Large intestine (tissue), 3 donors: ENCODE results near the gene TPCN2. TPM values are rescaled to one million over a fixed set of nuclear protein-coding genes. Genes with fewer than 3 reads are reported as not detected.

ENCODE experiments used
- DNase-seq, 2 donors: peaks; one replicate each; pipeline versions ENCODE4 v3.0.0 to v3.0.0-alpha.2; 2013
- H3K27ac ChIP-seq: one replicate; pipeline ENCODE4 v1.5.1; 2013; ENCODE audit warnings: low read length
- H3K27me3 ChIP-seq: 2 replicates; pipeline ENCODE4 v1.6.1; 2013; ENCODE audit warnings: low read length; ENCODE audit not compliant: control insufficient read depth, insufficient read depth
- H3K36me3 ChIP-seq: 2 replicates; pipeline ENCODE4 v1.6.1; 2013; ENCODE audit warnings: low read length; ENCODE audit not compliant: control insufficient read depth, insufficient read depth
- H3K4me1 ChIP-seq: one replicate; pipeline ENCODE4 v1.6.1; 2013; ENCODE audit warnings: low read length; ENCODE audit not compliant: control insufficient read depth, insufficient read depth
- H3K4me3 ChIP-seq: one replicate; pipeline ENCODE4 v1.5.1; 2013; ENCODE audit warnings: low read length
- H3K9me3 ChIP-seq: one replicate; pipeline ENCODE4 v1.6.1; 2013; ENCODE audit warnings: mild to moderate bottlenecking, low read depth, low read length, moderate library complexity; ENCODE audit not compliant: control insufficient read depth
- WGBS: methylation state at CpG from one replicate; pipeline ENCODE4 v1.1.5; 2013; ENCODE audit warnings: low lambda C conversion rate; ENCODE audit not compliant: insufficient coverage; 5-methylcytosine and 5-hydroxymethylcytosine counted together
- polyA plus RNA-seq: library from polyadenylated mRNA; unstranded; fragments of 120-200 nt; gene quantifications from one replicate; pipeline ENCODE4 v1.2.1, GENCODE V29; 2013

TPCN2 gene
- polyA plus RNA-seq, 1 donor: 31.0 TPM

GRCh38 chr11:69065147-69065710 lies 16.5 kb downstream of the TPCN2 start:
- Histone ChIP-seq H3K27ac (no peak overlapping the region), H3K4me3 (no peak overlapping the region), H3K36me3 (peaks cover 65% of the 10 kb centered on the region), H3K27me3 (no peaks in the 10 kb centered on the region), H3K9me3 (no peaks in the 10 kb centered on the region), H3K4me1 (no peaks in the 10 kb centered on the region)
- no peak for DNase-seq
- WGBS: no CpG with 5 or more reads among the region's 19 CpGs

- H3K9me3 ChIP-seq: no peaks in the 10 kb centered on the region
- no CpG with 5 or more reads among the region's 30 CpGs for WGBS
- DNase-seq: no peak
- no peak overlapping the region for H3K27ac ChIP-seq
- peaks cover 67% of the 10 kb centered on the region for H3K36me3 ChIP-seq
- no peak overlapping the region for H3K4me3 ChIP-seq
- no peaks in the 10 kb centered on the region for H3K27me3 ChIP-seq
- no peaks in the 10 kb centered on the region for H3K4me1 ChIP-seq
Observed at GRCh38 chr11:69066122-69067112, 17.7 kb downstream of the TPCN2 start.

DNA sequence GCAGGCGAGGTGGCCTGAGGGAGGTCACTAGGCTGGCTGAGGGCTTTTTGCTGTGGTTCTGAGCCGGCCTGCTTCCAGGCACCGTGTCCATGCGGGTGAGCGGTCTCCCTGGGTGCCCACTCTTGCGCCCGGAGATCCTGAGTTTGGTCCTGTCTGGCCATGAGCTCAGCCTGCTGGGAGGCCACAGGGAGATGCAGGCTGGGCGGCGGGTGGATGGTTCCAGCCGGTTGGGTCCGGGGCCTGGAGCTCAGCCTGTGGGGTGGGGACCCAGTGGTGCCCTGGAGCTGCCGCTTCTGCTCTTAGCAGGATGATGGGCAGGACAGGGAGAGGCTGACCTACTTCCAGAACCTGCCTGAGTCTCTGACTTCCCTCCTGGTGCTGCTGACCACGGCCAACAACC lies 18.5 kb downstream of the TPCN2 start:
- no CpG with 5 or more reads among the region's 13 CpGs for WGBS
- H3K36me3 ChIP-seq: peaks cover 70% of the 10 kb centered on the region

GRCh38 chr11:69071086-69071800 lies 22.5 kb downstream of the TPCN2 start:
- no CpG with 5 or more reads among the region's 23 CpGs for WGBS
- Histone ChIP-seq H3K9me3 (no peaks in the 10 kb centered on the region), H3K27ac (no peak overlapping the region), H3K36me3 (peaks cover 57% of the 10 kb centered on the region), H3K4me1 (peaks cover 11% of the 10 kb centered on the region), H3K4me3 (no peak overlapping the region), H3K27me3 (no peaks in the 10 kb centered on the region)
- no peak for DNase-seq

More for the DNA sequence above, 18.5 kb downstream of the TPCN2 start:
- Histone ChIP-seq H3K9me3 (no peaks in the 10 kb centered on the region), H3K27me3 (no peaks in the 10 kb centered on the region), H3K27ac (no peak overlapping the region), H3K4me1 (no peaks in the 10 kb centered on the region), H3K4me3 (no peak overlapping the region)
- DNase-seq: no peak

DNA sequence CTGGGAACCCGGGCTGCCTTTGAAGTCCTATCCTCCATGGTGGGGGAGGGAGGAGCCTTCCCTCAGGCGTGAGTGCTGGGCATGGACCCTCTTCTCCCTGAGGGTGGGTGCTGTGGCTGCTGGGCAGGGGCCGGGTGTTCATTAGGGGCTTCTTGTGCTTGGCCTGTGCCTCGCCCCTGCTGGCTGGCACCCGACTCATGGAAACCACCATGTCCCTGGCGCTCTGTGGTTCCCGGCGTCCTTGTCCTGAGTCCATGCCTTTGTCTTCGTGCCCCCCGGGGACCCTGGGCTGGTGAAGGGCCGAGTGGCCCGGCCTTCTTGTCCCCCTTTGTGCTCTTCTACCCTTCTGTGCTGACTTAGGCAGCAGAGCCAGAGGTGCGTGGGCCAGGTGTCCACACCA lies 23.2 kb downstream of the TPCN2 start:
- Histone ChIP-seq H3K4me1 (peaks cover 11% of the 10 kb centered on the region), H3K27ac (no peak overlapping the region), H3K4me3 (no peak overlapping the region), H3K27me3 (no peaks in the 10 kb centered on the region), H3K36me3 (peaks cover 51% of the 10 kb centered on the region), H3K9me3 (no peaks in the 10 kb centered on the region)
- no CpG with 5 or more reads among the region's 13 CpGs for WGBS
- no peak for DNase-seq

DNA sequence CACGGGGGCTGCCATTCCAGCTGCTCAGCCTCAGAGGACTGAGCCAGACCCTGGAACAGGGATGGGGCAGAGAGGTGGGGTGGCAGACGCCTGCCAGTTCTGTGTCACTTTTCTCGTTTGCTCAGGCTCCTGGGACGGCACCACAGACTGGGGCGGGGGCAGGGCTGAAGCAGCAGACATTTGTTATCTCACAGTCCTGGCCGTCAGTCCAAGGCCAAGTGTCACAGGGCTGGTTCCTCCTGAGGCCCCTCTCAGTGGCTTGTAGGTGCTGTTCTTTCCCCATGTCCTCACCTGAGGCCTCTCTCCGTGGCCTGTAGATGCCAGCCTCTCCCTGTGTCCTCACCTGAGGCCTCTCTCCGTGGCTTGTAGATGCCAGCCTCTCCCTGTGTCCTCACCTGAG lies 24.7 kb downstream of the TPCN2 start:
- H3K4me3 ChIP-seq: no peak overlapping the region
- H3K9me3 ChIP-seq: no peaks in the 10 kb centered on the region
- peaks cover 46% of the 10 kb centered on the region for H3K36me3 ChIP-seq
- H3K27ac ChIP-seq: peak overlapping the region; percentile 76
- DNase-seq: peak; percentile 73 to 90
- H3K4me1 ChIP-seq: peaks cover 11% of the 10 kb centered on the region
- no CpG with 5 or more reads among the region's 8 CpGs for WGBS
- H3K27me3 ChIP-seq: no peaks in the 10 kb centered on the region

DNA sequence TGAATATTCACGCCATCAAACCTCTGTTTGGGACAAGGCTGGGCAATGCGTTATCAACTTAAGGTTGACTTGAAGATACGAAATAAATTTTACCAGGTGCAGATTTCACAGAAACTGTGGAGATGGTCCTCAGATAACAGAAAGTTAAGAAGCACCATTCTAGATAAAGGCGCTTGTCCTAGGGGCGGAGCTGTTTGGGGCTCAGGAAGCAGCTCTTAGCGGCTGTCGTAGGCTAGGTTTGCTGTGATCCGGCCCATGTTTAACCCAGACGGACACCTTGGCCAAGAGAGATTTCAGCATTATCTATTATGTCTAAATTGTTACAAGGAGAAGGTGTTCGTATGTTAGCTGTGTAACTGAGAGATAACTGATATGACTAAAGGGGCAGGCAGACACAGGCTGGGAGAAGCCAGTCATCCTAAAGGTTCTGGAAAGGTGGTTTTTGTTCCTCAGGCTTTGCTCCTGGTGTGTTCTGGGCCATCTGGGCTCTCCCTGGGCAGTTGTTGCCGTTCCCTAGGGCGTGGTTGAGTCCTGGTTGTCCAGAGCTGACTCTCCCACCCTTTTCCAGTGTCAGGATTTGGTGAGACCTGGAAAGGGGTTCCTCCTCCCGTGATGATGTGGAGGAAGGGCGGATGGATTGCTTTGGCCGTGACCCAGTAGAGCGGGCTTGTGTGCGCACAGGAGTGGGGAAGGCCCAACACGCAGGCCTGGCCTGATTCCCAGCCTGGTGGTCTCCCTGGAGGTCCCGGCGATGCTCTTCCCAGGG lies 25.8 kb downstream of the TPCN2 start:
- H3K36me3 ChIP-seq: peaks cover 57% of the 10 kb centered on the region
- DNase-seq: no peak
- H3K4me3 ChIP-seq: no peak overlapping the region
- no peaks in the 10 kb centered on the region for H3K27me3 ChIP-seq
- WGBS: no CpG with 5 or more reads among the region's 20 CpGs
- no peaks in the 10 kb centered on the region for H3K9me3 ChIP-seq
- H3K4me1 ChIP-seq: peaks cover 11% of the 10 kb centered on the region
- H3K27ac ChIP-seq: peak overlapping the region; percentile 46

DNA sequence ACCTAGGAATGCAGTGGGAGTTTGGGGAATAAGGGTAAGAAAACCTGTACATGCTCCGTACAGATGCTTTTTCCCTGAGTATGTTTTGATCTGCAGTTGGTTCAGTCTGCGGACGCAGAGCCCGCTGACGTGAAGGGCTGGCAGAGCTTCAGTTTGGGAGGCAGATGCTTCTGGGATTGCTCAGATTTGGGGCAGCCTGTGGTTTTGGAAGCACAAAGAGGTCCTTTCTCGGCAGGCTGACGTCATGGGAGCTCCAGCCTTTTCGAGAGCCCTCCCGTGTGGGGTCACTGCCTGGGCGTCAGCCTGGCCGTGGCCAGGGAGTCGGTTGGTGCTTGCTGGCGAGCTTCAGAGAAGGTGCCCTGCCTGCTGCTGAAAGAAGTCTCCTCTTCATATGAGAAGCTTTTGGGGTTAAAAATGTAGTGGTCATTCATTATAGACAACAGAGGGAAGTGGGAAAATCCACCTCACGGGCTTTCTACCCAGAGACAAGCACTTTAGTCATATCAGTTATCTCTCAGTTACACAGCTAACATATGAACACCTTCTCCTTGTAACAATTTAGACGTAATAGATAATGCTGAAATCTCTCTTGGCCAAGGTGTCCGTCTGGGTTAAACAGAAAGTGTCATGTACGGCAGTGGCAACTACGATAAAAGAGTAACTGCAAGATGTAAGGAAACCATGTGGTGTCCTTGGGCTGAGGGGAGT lies 26.8 kb downstream of the TPCN2 start:
- no peaks in the 10 kb centered on the region for H3K9me3 ChIP-seq
- H3K27me3 ChIP-seq: no peaks in the 10 kb centered on the region
- H3K36me3 ChIP-seq: peaks cover 62% of the 10 kb centered on the region
- 93% methylated on average over 3 of the region's 18 CpGs for WGBS
- no peak overlapping the region for H3K4me3 ChIP-seq
- DNase-seq: peak in 1 of 2 donors; percentile 30
- H3K27ac ChIP-seq: no peak overlapping the region
- peaks cover 11% of the 10 kb centered on the region for H3K4me1 ChIP-seq

DNA sequence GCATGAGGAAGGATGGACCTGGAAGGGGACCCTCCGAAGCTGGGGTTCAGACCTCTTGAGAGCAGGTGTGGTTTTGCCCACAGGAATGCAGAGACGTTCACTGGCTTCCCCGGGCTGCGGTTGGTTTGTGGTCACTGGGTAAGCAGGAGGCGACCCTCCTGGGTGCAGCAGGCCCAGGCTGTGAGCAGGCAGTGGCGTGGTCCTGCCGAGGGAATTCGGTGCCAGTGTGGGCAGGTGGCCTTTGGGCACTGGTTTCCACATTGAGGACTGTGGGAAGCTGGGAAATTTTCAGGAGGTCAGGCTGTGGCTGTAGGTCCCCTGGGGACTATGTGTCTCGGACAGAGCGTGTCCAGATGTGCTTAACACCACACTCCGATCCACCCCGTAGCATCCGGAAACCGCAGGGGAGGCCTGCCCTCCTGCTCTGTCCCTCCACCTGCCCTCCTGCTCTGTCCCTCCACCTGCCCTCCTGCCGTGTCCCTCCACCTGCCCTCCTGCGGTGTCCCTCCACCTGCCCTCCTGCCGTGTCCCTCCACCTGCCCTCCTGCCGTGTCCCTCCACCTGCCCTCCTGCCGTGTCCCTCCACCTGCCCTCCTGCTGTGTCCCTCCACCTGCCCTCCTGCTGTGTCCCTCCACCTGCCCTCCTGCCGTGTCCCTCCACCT lies 27.5 kb downstream of the TPCN2 start:
- peaks cover 11% of the 10 kb centered on the region for H3K4me1 ChIP-seq
- DNase-seq: no peak
- H3K27ac ChIP-seq: no peak overlapping the region
- no peaks in the 10 kb centered on the region for H3K9me3 ChIP-seq
- H3K36me3 ChIP-seq: peaks cover 62% of the 10 kb centered on the region
- H3K4me3 ChIP-seq: no peak overlapping the region
- no CpG with 5 or more reads among the region's 20 CpGs for WGBS
- no peaks in the 10 kb centered on the region for H3K27me3 ChIP-seq
